SH-SY5Y (cell line): Measurements from ENCODE around the gene CCDC116.

Experiments
- GATA2 ChIP-seq: IDR thresholded peaks from 2 replicates; pipeline ENCODE4 v1.6.1; 2011; ENCODE audit warnings: mild to moderate bottlenecking, low read depth, low read length
- GATA3 ChIP-seq: IDR thresholded peaks from 2 replicates; pipeline ENCODE4 v1.6.1; 2011; ENCODE audit warnings: low read depth, mild to moderate bottlenecking, low read length, moderate library complexity

The CCDC116 gene

DNA sequence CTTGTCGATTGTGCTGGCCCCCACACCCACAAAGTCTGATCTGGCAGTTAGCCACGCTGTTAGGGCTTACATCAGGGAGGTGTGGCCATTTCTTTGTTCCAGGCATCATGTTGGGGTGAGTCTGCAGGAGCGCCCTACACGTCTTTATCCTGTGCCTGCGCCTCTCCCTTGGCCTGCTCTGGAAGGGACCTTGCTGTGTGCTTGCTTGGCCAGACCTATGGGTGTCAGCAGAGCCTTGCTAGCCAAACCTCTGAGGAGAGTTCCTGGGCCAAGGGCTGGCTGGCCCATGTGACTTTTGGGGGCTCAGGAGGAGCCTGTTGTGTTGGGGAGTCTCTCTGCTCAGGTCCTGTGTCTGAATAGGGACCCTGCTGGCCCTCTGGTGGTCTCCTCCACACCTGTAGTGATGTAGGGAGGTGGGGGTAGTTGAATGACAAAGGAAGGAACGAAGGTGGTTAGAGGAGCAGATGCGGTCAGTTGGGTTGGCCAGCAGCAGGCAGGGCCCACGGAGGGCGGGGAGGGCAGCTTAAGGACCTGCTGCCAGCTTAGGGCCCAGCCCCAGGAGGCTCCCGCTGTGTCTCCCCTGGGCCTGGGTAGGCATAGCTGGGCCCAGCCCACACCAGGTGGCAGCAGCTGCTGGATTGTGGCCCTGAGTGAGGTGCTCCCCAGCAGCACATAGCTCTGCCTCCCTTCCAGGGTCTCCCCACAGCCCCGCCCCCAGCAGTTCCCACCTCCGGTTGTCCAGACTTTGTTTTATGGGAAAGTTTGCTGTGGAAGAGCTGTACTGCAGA lies 41.2 kb downstream of the CCDC116 start:
- TF ChIP-seq GATA3 (no peak), GATA2 (no peak)

DNA sequence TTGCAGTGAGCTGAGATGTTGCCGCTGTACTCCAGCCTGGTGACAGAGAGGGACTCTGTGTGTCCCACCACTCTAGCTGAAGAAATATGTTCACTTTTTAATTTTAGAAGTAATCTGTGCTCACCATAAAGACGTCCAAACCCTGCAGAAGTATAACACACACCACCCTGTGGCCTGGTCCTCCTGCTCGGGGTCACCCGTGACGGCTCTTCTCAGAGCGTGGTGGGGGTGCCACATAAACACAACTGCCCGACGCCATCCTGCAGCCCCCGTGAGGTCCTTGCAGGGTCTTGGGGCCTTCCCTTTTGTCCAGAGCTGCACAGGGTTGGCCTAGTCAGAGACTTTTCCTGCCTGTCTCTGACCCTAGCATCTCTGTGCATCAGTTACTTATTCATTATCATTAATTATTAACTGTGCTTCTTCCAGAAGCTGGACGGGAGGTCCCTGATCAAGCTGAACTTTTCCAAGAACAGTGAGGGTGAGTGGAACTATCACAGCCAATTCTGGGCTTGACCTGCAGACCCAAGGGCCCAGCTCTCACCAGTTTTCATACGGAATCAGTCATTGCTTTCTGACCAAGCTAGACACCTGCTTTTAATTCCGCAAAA lies 42.2 kb downstream of the CCDC116 start:
- no peak for TF ChIP-seq GATA2
- no peak for TF ChIP-seq GATA3

DNA sequence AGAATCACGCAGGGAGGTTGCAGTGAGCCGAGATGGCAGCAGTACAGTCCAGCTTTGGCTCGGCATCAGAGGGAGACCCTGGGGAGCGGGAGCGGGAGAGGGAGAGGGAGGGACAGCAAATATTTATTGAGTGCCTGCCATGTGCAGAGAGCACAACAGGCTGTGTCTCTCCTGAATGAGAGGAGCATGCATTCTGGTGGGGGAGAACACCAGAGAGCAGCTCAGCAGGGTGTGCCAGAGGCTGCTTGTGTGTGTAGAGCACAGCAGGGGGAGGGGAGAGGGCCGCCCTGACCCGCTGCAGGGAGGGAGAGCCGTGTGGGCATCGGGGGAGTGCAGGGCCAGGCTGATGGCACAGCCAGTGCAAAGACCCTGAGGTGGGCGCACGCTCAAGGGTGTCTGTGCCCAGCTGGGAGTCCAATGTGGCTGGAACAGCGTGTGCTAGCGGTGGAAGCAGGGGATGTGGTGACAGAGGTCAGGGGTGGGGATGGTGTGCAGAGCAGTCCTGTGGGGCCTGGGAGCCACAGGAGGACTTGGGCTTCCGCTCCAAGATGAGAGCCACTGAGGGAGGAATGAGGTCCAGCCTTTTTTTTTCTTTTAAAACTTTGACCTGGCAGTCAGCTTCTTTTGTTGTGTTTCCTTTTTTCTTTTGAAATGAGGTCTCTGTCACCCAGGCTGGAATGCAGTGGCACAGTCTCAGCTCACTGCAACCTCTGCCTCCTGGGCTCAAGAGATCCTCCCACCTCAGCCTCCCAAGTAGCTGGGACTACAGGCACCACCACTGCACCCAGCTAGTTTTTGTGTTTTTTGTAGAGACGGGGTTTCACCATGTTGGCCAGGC lies 45.3 kb downstream of the CCDC116 start:
- TF ChIP-seq GATA3 (no peak), GATA2 (no peak)

DNA sequence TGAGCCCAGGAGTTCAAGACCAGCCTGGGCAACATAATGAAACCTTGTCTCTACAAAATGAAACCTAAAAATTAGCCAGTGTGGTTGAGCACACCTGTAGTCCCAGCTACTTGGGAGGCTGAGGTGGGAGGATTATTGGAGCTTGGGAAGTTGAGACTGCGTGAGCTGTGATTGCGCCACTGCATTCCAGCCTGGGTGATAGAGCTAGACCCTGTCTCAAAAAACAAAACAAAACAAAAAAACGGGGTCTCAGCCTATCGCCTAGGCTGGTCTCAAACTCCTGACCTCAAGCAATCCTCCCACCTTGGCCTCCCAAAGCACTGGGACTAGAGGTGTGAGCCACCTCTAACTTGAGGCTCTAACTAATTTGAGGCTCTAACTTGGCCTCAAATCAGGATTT lies 46.8 kb downstream of the CCDC116 start:
- TF ChIP-seq GATA3 (no peak), GATA2 (no peak)

DNA sequence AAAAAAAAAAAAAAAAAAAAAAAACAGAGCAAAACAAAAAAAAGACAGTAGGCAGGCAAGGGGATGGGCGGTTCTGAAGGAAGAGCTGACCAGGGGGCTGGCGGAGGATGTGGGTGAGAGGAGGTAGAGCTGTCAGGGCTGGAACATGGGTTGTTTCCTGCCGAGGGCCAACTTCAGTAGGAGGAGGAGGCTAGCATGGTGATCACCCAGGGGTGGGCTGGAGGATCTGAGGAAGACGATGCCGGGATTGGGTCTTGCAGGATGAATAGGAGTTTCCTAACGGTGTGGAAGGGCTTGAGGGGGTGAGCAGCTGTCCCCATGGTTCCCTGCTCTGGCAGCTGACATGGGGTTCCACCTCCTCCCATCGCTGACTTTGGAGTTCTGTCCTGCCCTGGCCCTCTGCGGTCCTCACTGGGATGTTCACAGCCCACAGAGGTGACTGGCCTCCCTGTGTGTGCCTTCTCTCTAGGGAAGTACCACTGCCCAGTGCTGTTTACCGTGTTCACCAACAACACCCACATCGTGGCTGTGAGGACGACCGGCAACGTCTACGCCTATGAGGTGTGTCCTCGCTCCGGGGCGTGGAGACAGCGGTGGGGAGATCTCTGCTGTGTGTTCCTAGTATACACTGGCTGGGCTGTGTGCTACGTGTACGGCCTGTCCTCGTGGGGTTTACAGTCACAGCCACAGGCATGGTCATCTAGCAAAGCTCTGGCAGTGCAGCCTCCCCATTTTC lies 48.4 kb downstream of the CCDC116 start:
- TF ChIP-seq GATA3 (no peak), GATA2 (no peak)

DNA sequence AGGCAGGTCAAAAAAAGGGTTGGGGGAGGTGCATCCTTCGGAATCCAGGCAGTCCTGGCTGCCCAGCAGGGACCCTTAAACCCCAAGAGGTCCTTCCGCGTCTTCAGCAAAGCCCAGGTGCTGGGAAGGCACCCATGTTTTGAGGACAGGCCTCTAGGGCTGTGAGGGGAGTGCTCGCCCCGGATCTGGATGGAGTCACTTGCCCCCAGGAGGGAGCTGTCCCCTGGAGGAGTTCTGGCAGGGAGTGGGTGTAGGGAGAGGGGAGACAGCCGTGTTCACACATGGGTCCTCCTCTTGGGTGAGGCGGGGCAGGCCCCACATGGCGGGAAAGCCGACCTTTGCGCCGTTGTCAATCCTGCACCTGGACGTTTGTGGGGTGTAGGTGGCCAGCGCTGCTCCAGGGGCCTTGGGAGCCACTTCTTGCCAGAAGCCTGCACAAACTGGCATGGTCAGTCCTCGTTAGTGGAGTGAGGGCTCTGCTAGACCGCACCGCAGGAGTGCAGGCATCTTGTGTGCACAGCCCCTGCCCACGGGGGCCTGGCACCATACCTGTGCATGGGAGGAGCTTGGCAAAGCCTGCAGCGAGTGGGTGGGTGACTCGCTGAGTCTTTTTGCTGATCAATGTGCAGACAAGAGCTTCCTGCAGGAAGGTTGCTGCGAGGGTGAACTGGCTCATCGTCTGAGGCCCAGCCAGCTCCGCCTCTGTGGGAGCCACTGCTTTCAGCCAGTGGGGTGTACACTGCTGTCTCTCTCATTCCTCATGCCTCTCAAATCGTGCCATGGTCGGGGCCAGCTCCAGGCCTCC lies 49.2 kb downstream of the CCDC116 start:
- TF ChIP-seq GATA2: no peak
- no peak for TF ChIP-seq GATA3

DNA sequence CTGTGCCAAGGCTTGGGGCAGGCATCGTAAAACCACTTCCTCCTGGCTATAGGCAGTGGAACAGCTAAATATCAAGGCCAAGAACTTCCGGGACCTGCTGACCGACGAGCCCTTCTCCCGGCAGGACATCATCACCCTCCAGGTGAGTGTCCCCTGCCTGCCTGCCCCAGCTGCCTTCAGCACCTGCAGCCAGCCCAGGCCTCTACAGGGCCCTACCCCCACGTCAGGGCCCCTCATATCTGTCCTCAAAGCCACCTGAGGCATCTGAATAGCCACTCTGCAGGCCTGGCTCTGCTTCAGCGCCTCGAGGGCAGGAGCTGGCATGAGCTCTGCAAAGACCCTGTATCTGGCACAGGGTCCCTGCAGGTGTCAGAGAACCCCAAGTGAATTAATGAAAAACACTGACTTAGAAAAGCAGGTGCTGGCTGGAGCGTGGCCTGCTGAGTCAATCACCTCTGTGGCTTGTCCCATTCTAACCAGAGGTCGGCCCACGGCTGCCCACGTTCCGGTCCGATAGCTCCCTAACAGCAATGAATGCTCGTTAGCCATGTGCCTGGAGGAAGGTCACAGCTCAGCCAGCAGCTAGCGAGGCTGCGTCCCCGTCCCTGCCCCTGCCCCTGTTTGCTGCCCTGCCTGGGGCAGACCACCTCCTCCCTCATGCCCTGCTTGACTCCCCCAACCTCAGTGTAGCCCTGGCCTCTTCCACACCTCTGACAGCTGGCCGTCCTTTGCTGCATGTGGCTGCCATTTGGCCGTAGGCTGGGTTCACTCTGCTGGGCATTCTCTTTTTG lies 50.0 kb downstream of the CCDC116 start:
- TF ChIP-seq GATA3 (no peak), GATA2 (no peak)

DNA sequence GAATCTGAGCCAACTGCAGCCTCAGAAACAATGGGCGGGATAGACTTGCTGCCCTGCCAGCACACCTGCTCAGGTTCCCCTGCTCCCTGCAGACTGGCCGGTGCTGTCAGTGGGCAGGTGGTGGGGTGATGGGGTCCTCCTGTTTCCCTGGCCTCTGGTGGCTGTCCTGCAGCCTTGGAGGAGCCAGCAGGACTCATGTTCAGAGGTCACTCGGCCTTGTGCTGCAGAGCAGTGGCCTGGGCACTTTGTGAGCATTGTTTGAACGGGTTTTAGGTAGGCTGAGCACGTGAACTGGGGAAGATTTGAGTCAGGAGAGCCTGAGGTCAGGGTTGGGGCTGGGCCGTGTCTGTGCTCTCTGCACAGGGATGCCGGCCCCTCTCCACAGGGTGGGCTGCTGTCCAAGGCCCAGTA lies 50.8 kb downstream of the CCDC116 start:
- TF ChIP-seq GATA3: no peak
- TF ChIP-seq GATA2: no peak

DNA sequence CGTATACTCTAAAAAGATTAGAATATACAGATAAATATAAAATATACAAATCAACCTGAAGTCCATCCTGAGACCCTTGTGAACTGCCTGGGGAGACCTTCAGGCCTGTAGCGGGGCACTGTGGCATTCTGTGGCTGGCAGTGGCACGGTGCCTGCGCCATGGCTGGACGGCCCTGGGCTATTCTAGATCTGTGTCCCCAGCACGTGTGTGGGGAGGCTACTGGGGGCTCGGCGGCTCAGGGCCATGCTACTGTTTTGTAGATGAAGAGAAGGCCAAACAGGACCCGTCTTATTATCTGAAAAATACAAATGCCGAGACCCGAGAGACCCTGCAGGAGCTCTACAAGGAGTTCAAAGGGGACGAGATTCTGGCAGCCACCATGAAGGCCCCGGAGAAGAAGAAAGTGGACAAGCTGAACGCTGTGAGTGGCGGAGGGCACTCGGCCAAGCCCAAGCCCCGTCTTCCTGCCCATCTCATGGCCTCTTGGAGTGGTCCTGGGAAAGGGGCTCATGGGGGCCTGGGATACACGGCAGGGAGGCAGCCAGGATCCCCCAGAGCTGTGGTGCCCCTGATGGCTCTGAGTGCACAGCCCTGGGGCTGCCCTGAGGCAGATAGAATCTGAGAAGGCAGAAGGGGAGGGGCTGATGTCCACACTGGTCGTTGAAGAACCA lies 52.1 kb downstream of the CCDC116 start:
- TF ChIP-seq GATA2: no peak
- no peak for TF ChIP-seq GATA3

DNA sequence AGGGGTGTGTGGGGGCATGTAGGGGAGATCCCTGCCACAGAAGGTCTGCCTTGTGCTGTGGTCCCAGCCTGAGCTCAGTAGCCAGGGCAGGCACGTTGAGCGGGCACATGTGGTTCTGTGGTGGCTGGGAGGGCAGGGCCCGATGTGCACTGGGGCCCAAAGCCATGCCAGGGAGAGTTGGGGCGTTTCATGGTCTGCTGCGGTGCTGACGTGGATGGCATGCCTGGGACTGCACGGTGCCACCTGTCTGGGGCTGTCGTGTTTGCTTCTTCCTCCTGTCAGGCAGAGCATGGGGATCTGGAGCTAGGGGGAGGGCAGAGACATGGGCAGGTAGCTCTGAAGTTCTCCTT lies 52.6 kb downstream of the CCDC116 start:
- no peak for TF ChIP-seq GATA2
- TF ChIP-seq GATA3: no peak

DNA sequence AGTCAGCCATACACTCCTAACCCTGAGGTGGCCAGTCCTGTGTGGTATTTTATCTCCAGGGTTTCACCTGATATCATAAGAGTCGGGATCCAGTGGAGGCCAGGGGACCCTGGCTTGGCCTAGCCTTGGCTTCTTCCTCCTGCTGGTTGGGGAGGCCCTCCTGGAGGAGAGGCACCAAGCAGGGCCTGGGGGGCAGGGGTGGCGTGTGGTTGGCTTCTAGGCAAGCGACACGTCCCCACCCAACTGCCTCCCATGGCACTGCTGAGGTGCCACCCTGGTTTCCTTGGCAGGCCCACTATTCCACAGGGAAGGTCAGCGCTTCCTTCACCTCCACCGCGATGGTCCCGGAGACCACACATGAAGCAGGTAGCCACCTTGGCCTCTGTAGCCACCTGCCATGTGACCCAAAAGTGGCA lies 53.6 kb downstream of the CCDC116 start:
- TF ChIP-seq GATA2 (no peak), GATA3 (no peak)
